Esophagus (tissue), 2 donors: ENCODE measurements around the gene TMEM178B. TPM values are rescaled to one million over a fixed set of nuclear protein-coding genes. Genes with fewer than 3 reads are reported as not detected.

Experiments used
- H3K27ac ChIP-seq, 2 donors: one replicate each; pipeline ENCODE4 v1.5.1; 2013; ENCODE audit warnings: low read depth in 2 of 2, mild to moderate bottlenecking in 2 of 2, inconsistent platforms in 1 of 2, low read length in 1 of 2, moderate library complexity in 1 of 2
- H3K27me3 ChIP-seq, 2 donors: one replicate each; pipeline ENCODE4 v1.6.1; 2013; ENCODE audit warnings: low read length in 2 of 2, control low read depth in 1 of 2, mild to moderate bottlenecking in 1 of 2; ENCODE audit not compliant: insufficient read depth in 2 of 2, control insufficient read depth in 1 of 2
- H3K36me3 ChIP-seq, 2 donors: one replicate each; pipeline ENCODE4 v1.6.1; 2013; ENCODE audit warnings: low read length in 1 of 2; ENCODE audit not compliant: control insufficient read depth in 2 of 2, insufficient read depth in 2 of 2
- H3K4me1 ChIP-seq, 2 donors: one replicate each; pipeline ENCODE4 v1.6.1; 2013; ENCODE audit warnings: low read length in 1 of 2; ENCODE audit not compliant: control insufficient read depth in 2 of 2, insufficient read depth in 2 of 2
- H3K4me3 ChIP-seq, 2 donors: one replicate each; pipeline ENCODE4 v1.5.1; 2013; ENCODE audit warnings: low read length in 2 of 2, mild to moderate bottlenecking in 2 of 2, low read depth in 1 of 2, moderate library complexity in 1 of 2
- H3K9me3 ChIP-seq, 2 donors: one replicate each; pipeline ENCODE4 v1.6.1; 2013; ENCODE audit warnings: mild to moderate bottlenecking in 2 of 2, low read depth in 1 of 2, low read length in 1 of 2, moderate library complexity in 1 of 2; ENCODE audit not compliant: control insufficient read depth in 2 of 2, insufficient read depth in 1 of 2
- WGBS, 2 donors: extraction: QIAGEN DNeasy Blood & Tissue Kit; methylation state at CpG; one replicate each; pipeline ENCODE4 v1.1.7; 2013; 5-methylcytosine and 5-hydroxymethylcytosine counted together
- polyA plus RNA-seq, 2 donors: library from polyadenylated mRNA; stranded (reverse); fragments of 200-250 nt; gene quantifications; one replicate each; pipeline ENCODE4 v1.2.3, GENCODE V29; 2013
- donor health status: healthy with polysubstance abuse.
- donor health status: Bipolar disorder and iron deficiency.

TMEM178B gene
- polyA plus RNA-seq, 2 donors = 0.21 to 0.26 TPM

- no peak overlapping the region for H3K27ac ChIP-seq
- H3K4me1 ChIP-seq = no peaks in the 10 kb centered on the region
- H3K36me3 ChIP-seq = no peaks in the 10 kb centered on the region
- H3K4me3 ChIP-seq = no peak overlapping the region
- no peaks in the 10 kb centered on the region for H3K27me3 ChIP-seq
- 91 to 92% methylated on average over 4 of the region's 4 CpGs for WGBS, 2 donors
- no peaks in the 10 kb centered on the region for H3K9me3 ChIP-seq
These were observed 453.2 kb downstream of the TMEM178B start for GRCh38 chr7:141527076-141527475.

- H3K4me3 ChIP-seq = no peak overlapping the region
- 94 to 97% methylated on average over 3 of the region's 3 CpGs for WGBS, 2 donors
- no peak overlapping the region for H3K27ac ChIP-seq
- H3K27me3 ChIP-seq = no peaks in the 10 kb centered on the region
- no peaks in the 10 kb centered on the region for H3K36me3 ChIP-seq
- no peaks in the 10 kb centered on the region for H3K9me3 ChIP-seq
- H3K4me1 ChIP-seq = no peaks in the 10 kb centered on the region
These were observed 454.5 kb downstream of the TMEM178B start for GRCh38 chr7:141528399-141528798.

Other genes starting within 250 kb of the TMEM178B start
- gene BRAF, start 149.1 kb upstream of the TMEM178B start, polyA plus RNA-seq = 1 to 10 TPM; 4.2 to 7.6 TPM
- gene MRPS33, start 59.1 kb upstream of the TMEM178B start, polyA plus RNA-seq = 10 to 100 TPM; 40.9 to 71.4 TPM